ENCODE results near the gene SLC26A6.

DNA sequence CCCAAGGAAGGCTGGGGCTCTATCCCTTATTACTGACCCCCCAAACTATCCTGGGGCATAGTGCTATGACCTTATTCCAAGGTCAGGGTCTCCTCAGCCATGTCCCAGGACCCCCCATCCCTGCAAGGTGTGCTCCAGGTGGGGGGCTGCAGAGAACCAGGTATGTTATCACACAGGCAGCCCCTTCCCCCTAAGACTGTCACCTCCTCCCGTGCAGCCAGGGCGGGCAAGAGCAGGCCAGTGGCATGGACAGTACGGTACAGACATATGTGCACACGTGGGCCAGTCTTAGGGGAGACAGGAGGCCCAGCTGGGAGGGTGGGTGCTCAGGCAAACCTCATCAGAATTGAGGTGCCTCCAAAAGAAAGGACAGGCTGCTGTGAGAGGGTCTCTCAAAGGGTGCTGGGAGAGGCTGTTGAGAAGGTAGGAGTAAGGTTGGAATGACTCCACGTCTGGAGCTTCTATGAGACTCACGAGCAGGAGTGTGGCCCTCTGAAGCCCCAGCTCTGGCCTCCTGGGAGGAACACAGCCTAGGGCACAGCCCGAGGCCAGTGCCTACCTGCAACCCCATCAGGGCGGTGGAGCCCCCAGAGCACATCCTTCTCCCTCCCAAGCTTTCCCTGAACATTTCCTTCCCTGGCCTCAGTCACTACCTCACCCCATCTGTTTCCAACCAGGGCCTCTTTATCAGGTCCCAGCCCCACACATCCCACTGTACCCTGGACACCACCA lies 38.4 kb downstream of the SLC26A6 start:
- TF ChIP-seq FOXM1 (IDR thresholded peaks at IDR 0.05; ENCODE audit: borderline replicate concordance) (no peak), HDGF (IDR thresholded peaks at IDR 0.05; ENCODE audit: borderline replicate concordance) (no peak), FOXK2 (IDR thresholded peaks at IDR 0.05) (no peak), SUZ12 (IDR thresholded peaks at IDR 0.05) (no peak), ARNT (IDR thresholded peaks at IDR 0.05) (no peak), CTBP1 (IDR thresholded peaks at IDR 0.05; ENCODE audit: borderline replicate concordance) (no peak), ZNF384 (IDR thresholded peaks at IDR 0.05) (no peak), LEF1 (IDR thresholded peaks at IDR 0.05; ENCODE audit: borderline replicate concordance) (no peak), BHLHE40 (IDR thresholded peaks at IDR 0.05; ENCODE audit: borderline replicate concordance) (no peak), ELF4 (IDR thresholded peaks at IDR 0.05) (no peak), NFRKB (IDR thresholded peaks at IDR 0.05) (no peak), SP1 (IDR thresholded peaks at IDR 0.05) (no peak)
- TF ChIP-seq, protein P1, sequence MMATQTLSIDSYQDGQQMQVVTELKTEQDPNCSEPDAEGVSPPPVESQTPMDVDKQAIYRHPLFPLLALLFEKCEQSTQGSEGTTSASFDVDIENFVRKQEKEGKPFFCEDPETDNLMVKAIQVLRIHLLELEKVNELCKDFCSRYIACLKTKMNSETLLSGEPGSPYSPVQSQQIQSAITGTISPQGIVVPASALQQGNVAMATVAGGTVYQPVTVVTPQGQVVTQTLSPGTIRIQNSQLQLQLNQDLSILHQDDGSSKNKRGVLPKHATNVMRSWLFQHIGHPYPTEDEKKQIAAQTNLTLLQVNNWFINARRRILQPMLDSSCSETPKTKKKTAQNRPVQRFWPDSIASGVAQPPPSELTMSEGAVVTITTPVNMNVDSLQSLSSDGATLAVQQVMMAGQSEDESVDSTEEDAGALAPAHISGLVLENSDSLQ (IDR thresholded peaks at IDR 0.05): no peak

Data from HEK293T (cell line).